ENCODE measurements around the gene SDSL. TPM values are rescaled to one million over a fixed set of nuclear protein-coding genes. Genes with fewer than 3 reads are reported as not detected.

Gene SDSL
- total RNA-seq, 1 experiment from 2014 or later, result 0.46 TPM

DNA sequence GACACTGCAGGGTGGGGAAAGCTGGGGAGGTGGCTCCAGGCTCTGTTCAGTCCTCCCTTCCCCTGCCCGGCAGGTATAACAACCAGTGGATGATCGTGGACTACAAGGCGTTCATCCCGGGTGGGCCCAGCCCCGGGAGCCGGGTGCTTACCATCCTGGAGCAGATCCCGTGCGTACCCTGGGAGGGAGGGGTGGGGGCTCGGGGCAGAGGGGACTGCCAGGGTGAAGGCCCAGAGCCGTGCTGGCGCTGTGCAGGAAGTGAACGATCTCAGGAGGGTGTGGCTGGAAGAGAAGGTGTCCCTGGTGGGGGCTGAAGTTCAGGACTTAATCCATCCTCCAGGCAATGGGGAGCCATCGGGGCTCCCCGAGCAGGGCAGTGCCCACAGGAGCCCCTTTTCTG, 37.4 kb upstream of the SDSL start:
- Histone ChIP-seq H3K18ac (ENCODE audit: insufficient read length, low read depth, low read length) (no peak overlapping the region), H4K5ac (ENCODE audit: insufficient read length, low read depth, low read length) (no peak overlapping the region), H3K14ac (ENCODE audit: insufficient read depth, low read length) (no peak overlapping the region), H3K27ac (ENCODE audit: insufficient read length, low read depth, low read length) (no peak overlapping the region), H2BK120ac (ENCODE audit: low read depth, low read length, poor library complexity, severe bottlenecking) (no peak overlapping the region), H3T11ph (ENCODE audit: low read length) (no peak overlapping the region), H3K4me1 (ENCODE audit: insufficient read depth, low read length) (no peaks in the 10 kb centered on the region), H3K9me3 (ENCODE audit: control insufficient read depth, low read depth, low read length) (no peaks in the 10 kb centered on the region), H2BK20ac (ENCODE audit: low read depth, low read length, poor library complexity, severe bottlenecking) (no peak overlapping the region), H2AFZ (ENCODE audit: low read length) (no peak overlapping the region), H3K9ac (ENCODE audit: extremely low read depth, insufficient read length, low read length) (no peak overlapping the region), H4K8ac (replicated peaks; ENCODE audit: insufficient read length, low read depth, low read length) (no peak overlapping the region), H2BK12ac (ENCODE audit: insufficient read length, low read depth, low read length) (no peak overlapping the region), H2AK5ac (ENCODE audit: insufficient read length, low read length) (no peak overlapping the region), H3K23me2 (ENCODE audit: insufficient read length, low read depth, low read length, poor library complexity, severe bottlenecking) (no peaks in the 10 kb centered on the region), H4K20me1 (ENCODE audit: control insufficient read depth, insufficient read depth, insufficient read length) (no peaks in the 10 kb centered on the region), H3K4me2 (ENCODE audit: insufficient read depth, insufficient read length, low read length) (no peak overlapping the region), H3K4ac (ENCODE audit: low read depth, low read length) (no peak overlapping the region), H3K79me2 (ENCODE audit: insufficient read depth, low read length) (no peaks in the 10 kb centered on the region), H2BK5ac (ENCODE audit: insufficient read length, low read length) (no peak overlapping the region), H3K23ac (ENCODE audit: insufficient read length, low read depth, low read length) (no peak overlapping the region), H3K27me3 (ENCODE audit: insufficient read depth, low read length) (no peaks in the 10 kb centered on the region), H3K79me1 (ENCODE audit: insufficient read depth, low read depth, low read length, poor library complexity, severe bottlenecking) (no peaks in the 10 kb centered on the region), H4K91ac (ENCODE audit: insufficient read length, low read depth, low read length) (no peak overlapping the region), H3K56ac (ENCODE audit: insufficient read length, low read depth, low read length) (no peak overlapping the region), H2BK15ac (ENCODE audit: low read depth, low read length) (no peak overlapping the region)
- DNase-seq, result no peak
- no peaks in the 10 kb centered on the region; the same call in 1 of the 2 replicates for H3K27me3 Mint-ChIP-seq (ENCODE audit: low read depth)
- H3K4me1 Mint-ChIP-seq, result peaks cover 0 to 3% of the 10 kb centered on the region in 2 experiments; a peak in 2 of 4 replicates
- H3K9me3 Mint-ChIP-seq, result no peaks in the 10 kb centered on the region
- no peak overlapping the region for H3K4me3 Mint-ChIP-seq
- H3K27ac Mint-ChIP-seq, result no peak overlapping the region
- no CpG with 5 or more reads among the region's 14 CpGs for WGBS (ENCODE audit: extremely low coverage, insufficient read length, low lambda C conversion rate)
- TF ChIP-seq CTCF (conservative IDR thresholded peaks at IDR 0.05), result no peak
- peaks cover 6 to 40% (median 38%) of the 10 kb centered on the region in 3 experiments; a peak in 6 of 7 replicates for H3K36me3 Mint-ChIP-seq (ENCODE audit: insufficient read depth in 1 of 3, low read depth in 3 of 3)
